Endothelial cell of umbilical vein (primary cell): ENCODE data around the gene SYNPO. TPM values are rescaled to one million over a fixed set of nuclear protein-coding genes. Genes with fewer than 3 reads are reported as not detected.

Experiments
- BruUV-seq: library from RNA; stranded (reverse); fragments of 400-500 nt; replicated peaks from 2 replicates; lab custom pipeline; 2021; lab: Mats Ljungman, UMichigan
- CTCF ChIA-PET: fragments of 300-600, 350-600 bp; sonication (Branson Sonifier 250); formaldehyde crosslinking; loops from one replicate; lab custom pipeline; 2021; ENCODE audit warnings: antibody characterized with exemption, inconsistent platforms; lab: Charles Lee
- POLR2A ChIA-PET: fragments of 300-600, 350-600 bp; sonication (Branson Sonifier 250); formaldehyde crosslinking; loops from one replicate; lab custom pipeline; 2021; ENCODE audit warnings: antibody characterized with exemption, inconsistent platforms; lab: Charles Lee
- DNase-seq: peaks from one replicate; pipeline ENCODE4 v3.0.0-alpha.2; 2011; ENCODE audit warnings: low read depth, low spot score
- FAIRE-seq: peaks from 2 replicates; lab custom pipeline; 2011; peaks lifted over from hg19 to GRCh38; lab: Jason Lieb, UNC
- H2AFZ ChIP-seq: 2 replicates; pipeline ENCODE4 v1.6.0; 2012; ENCODE audit warnings: low read depth, low read length, control low read depth, inconsistent platforms
- H3K27ac ChIP-seq: 2 replicates; pipeline ENCODE4 v1.5.1; 2011; ENCODE audit warnings: low read depth, mild to moderate bottlenecking, control low read depth, low read length, moderate library complexity; ENCODE audit not compliant: insufficient read depth
- H3K27me3 ChIP-seq, 2 experiments: 2 replicates each; pipeline versions ENCODE4 v1.6.0 to v1.6.1; 2011; ENCODE audit warnings: low read length in 2 of 2, mixed read lengths in 1 of 2; ENCODE audit not compliant: control insufficient read depth in 2 of 2, insufficient read depth in 2 of 2
- H3K36me3 ChIP-seq, 2 experiments: 2 replicates in 1 of 2; 3 replicates in 1 of 2; pipeline ENCODE4 v1.5.1; 2011; ENCODE audit warnings: low read length in 2 of 2, mild to moderate bottlenecking in 1 of 2, moderate library complexity in 1 of 2; ENCODE audit not compliant: control insufficient read depth in 2 of 2, insufficient read depth in 2 of 2; ENCODE audit errors: extremely low read depth in 1 of 2
- H3K4me1 ChIP-seq: 3 replicates; pipeline ENCODE4 v1.5.1; 2011; ENCODE audit warnings: mild to moderate bottlenecking, low read length; ENCODE audit not compliant: control insufficient read depth, insufficient read depth; ENCODE audit errors: extremely low read depth
- H3K4me2 ChIP-seq: 2 replicates; pipeline ENCODE4 v1.6.1; 2011; ENCODE audit warnings: low read length, control low read depth, mixed read lengths; ENCODE audit not compliant: insufficient read depth
- H3K4me3 ChIP-seq, 3 experiments: fragments of 200-600 bp in 1 of 3; sonication (generic), shearing (Covaris generic) in 1 of 3; replicated peaks in 1 of 3; 2 replicates each; pipeline ENCODE4 v1.5.1; 2011 to 2016; ENCODE audit warnings: control low read depth in 3 of 3, low read length in 3 of 3, mild to moderate bottlenecking in 2 of 3, inconsistent platforms in 1 of 3, low read depth in 1 of 3, moderate library complexity in 1 of 3; ENCODE audit not compliant: insufficient read depth in 1 of 3
- H3K79me2 ChIP-seq: 2 replicates; pipeline ENCODE4 v1.6.0; 2012; ENCODE audit warnings: low read length, inconsistent platforms; ENCODE audit not compliant: control insufficient read depth, insufficient read depth
- H3K9ac ChIP-seq: replicated peaks from 2 replicates; pipeline ENCODE3; 2011; ENCODE audit warnings: low read length, control low read depth; ENCODE audit not compliant: insufficient read depth; ENCODE audit errors: extremely low read depth
- H3K9me1 ChIP-seq: replicated peaks from 3 replicates; pipeline ENCODE4 v1.6.0; 2011; ENCODE audit warnings: mild to moderate bottlenecking, low read length; ENCODE audit not compliant: control insufficient read depth, insufficient read depth; ENCODE audit errors: extremely low read depth
- H3K9me3 ChIP-seq: replicated peaks from 2 replicates; pipeline ENCODE4 v1.5.1; 2012; ENCODE audit warnings: low read length, inconsistent platforms; ENCODE audit not compliant: control insufficient read depth, insufficient read depth
- H4K20me1 ChIP-seq: replicated peaks from 2 replicates; pipeline ENCODE3; 2011; ENCODE audit warnings: mild to moderate bottlenecking, low read length; ENCODE audit not compliant: control insufficient read depth, insufficient read depth; ENCODE audit errors: extremely low read depth
- EZH2 ChIP-seq: IDR thresholded peaks from 2 replicates; pipeline ENCODE4 v1.6.1; 2012; ENCODE audit warnings: borderline replicate concordance, low read depth, mild to moderate bottlenecking, moderate library complexity, low read length, inconsistent platforms; ENCODE audit not compliant: severe bottlenecking
- FOS ChIP-seq: IDR thresholded peaks from 2 replicates; pipeline ENCODE4 v1.6.1; 2011; ENCODE audit warnings: mild to moderate bottlenecking, low read length, moderate library complexity, borderline replicate concordance; ENCODE audit not compliant: insufficient read depth
- GATA2 ChIP-seq: IDR thresholded peaks from 2 replicates; pipeline ENCODE4 v1.7.0; 2011; ENCODE audit warnings: low read depth, mild to moderate bottlenecking, moderate library complexity, mixed read lengths, low read length; ENCODE audit not compliant: insufficient read length, insufficient read depth
- JUN ChIP-seq: IDR thresholded peaks from 2 replicates; pipeline ENCODE4 v1.6.1; 2011; ENCODE audit warnings: borderline replicate concordance, low read depth; ENCODE audit not compliant: insufficient read length, insufficient read depth
- MAX ChIP-seq: IDR thresholded peaks from 2 replicates; pipeline ENCODE4 v1.6.1; 2011; ENCODE audit not compliant: insufficient read depth, insufficient read length
- MYC ChIP-seq: IDR thresholded peaks from one replicate; pipeline ENCODE4 v1.6.1; 2011; ENCODE audit warnings: mild to moderate bottlenecking, low read depth, low read length
- POLR2A ChIP-seq: IDR thresholded peaks from 2 replicates; pipeline ENCODE4 v1.6.1; 2012; ENCODE audit warnings: low read depth, mild to moderate bottlenecking, control low read depth, low read length
- POLR2AphosphoS5 ChIP-seq: IDR thresholded peaks from 2 replicates; pipeline ENCODE4 v1.6.1; 2012; ENCODE audit warnings: low read depth, mild to moderate bottlenecking, control low read depth, low read length, moderate library complexity; ENCODE audit not compliant: insufficient read depth
- dilution Hi-C: fragments of 300-500 bp; cut with MboI; formaldehyde crosslinking; loops from one replicate; pipeline ENCODE4 v1.15.0; 2019; ENCODE audit warnings: low sequenced_read_pairs; ENCODE audit not compliant: extremely low pct_ligation_motif_present
- intact Hi-C: fragments of 100-400 bp; cut with micrococcal nuclease; formaldehyde crosslinking; loops from one replicate; pipeline ENCODE4 v1.10.0; 2022
- polyA plus RNA-seq, 4 experiments: library from polyadenylated mRNA; depleted of rRNA in 3 of 4; stranded (reverse) in 3 of 4; unstranded in 1 of 4; fragments of >200 nt; gene quantifications; 2 replicates each; pipeline versions ENCODE4 v1.2.1 to v1.2.3, GENCODE V29; 2011 to 2012; ENCODE audit warnings: missing spikeins in 1 of 4
- total RNA-seq: library from RNA; stranded (reverse); gene quantifications from 2 replicates; pipeline ENCODE4 v1.2.3, GENCODE V29; 2021
- TF ChIP-seq, protein P1 (sequence below), 2 donors: IDR thresholded peaks; 1 replicate in 1 of 2; 2 replicates in 1 of 2; pipeline ENCODE4 v1.5.1; 2011; ENCODE audit warnings: low read length in 2 of 2, mild to moderate bottlenecking in 2 of 2, moderate library complexity in 2 of 2, control low read depth in 1 of 2, inconsistent platforms in 1 of 2, low read depth in 1 of 2; ENCODE audit not compliant: insufficient read depth in 1 of 2; ENCODE audit errors: extremely low read depth in 1 of 2

The SYNPO gene
- total and polyA plus RNA-seq, 2 donors (not counting 3 experiments of a cell fraction or from before 2014, with no cell fraction given) = 68.4 to 121 TPM

DNA sequence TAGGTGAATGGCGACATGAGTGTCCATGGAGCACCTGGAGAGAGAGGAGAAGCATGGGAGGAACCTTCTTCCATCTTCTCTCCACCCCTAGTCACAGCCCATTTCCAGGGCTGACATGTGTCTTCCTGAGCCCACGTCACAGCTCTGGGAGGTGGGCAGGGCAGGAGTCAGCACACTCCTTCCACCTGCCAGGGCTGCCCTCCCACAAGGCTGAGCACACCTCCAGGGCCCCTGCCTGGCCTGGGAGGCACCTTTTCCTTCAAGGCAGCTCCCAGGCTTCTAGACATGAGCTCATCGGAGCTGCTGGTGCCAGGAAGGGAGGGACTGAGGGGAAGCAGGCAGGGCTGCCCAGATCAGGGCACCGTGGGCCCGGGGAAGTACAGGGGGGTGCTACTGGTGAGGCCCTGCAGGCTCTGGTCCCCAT lies 13.6 kb upstream of the SYNPO start:
- H3K36me3 ChIP-seq = peaks cover 0 to 11% of the 10 kb centered on the region in 2 experiments
- POLR2A ChIA-PET = no interaction called here
- H3K27ac ChIP-seq = no peak overlapping the region
- dilution Hi-C loops (no loop called here), intact Hi-C loops (no loop called here)
- H4K20me1 ChIP-seq = no peaks in the 10 kb centered on the region
- BruUV-seq = no TSS peak
- H3K9ac ChIP-seq = peak overlapping the region; percentile 6
- no peaks in the 10 kb centered on the region for H3K9me1 ChIP-seq
- H2AFZ ChIP-seq = no peak overlapping the region
- no peaks in the 10 kb centered on the region for H3K79me2 ChIP-seq
- TF ChIP-seq POLR2A (no peak), EZH2 (no peak), MAX (no peak), GATA2 (no peak), MYC (no peak), FOS (no peak), JUN (no peak), POLR2AphosphoS5 (no peak)
- TF ChIP-seq, protein P1, sequence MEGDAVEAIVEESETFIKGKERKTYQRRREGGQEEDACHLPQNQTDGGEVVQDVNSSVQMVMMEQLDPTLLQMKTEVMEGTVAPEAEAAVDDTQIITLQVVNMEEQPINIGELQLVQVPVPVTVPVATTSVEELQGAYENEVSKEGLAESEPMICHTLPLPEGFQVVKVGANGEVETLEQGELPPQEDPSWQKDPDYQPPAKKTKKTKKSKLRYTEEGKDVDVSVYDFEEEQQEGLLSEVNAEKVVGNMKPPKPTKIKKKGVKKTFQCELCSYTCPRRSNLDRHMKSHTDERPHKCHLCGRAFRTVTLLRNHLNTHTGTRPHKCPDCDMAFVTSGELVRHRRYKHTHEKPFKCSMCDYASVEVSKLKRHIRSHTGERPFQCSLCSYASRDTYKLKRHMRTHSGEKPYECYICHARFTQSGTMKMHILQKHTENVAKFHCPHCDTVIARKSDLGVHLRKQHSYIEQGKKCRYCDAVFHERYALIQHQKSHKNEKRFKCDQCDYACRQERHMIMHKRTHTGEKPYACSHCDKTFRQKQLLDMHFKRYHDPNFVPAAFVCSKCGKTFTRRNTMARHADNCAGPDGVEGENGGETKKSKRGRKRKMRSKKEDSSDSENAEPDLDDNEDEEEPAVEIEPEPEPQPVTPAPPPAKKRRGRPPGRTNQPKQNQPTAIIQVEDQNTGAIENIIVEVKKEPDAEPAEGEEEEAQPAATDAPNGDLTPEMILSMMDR (IDR thresholded peaks at IDR 0.05; ENCODE audit: extremely low read depth in 1 of 2, insufficient read depth in 1 of 2, low read depth in 1 of 2, low read length in 2 of 2) = no peak
- CTCF ChIA-PET = interaction anchor here (1.0 to 2.0 kb wide), 4 partner anchors 11 to 16 kb away, joined by 3 to 5 read pairs (median 4); partner anchors contain the start of gene SYNPO
- no peaks in the 10 kb centered on the region for H3K27me3 ChIP-seq
- H3K4me1 ChIP-seq = peaks cover 24% of the 10 kb centered on the region
- FAIRE-seq (peak; percentile 4), DNase-seq (peak; percentile 76)
- H3K4me2 ChIP-seq = no peak overlapping the region
- no peaks in the 10 kb centered on the region for H3K9me3 ChIP-seq
- peak overlapping the region in 1 of 3 experiments; percentile 0 for H3K4me3 ChIP-seq
